ENCODE results near the gene GATA2.

The GATA2 gene

GRCh38 chr3:128532012-128532983, 39.3 kb upstream of the GATA2 start:
- H2BK5ac ChIP-seq (ENCODE audit: low read length), result no peak overlapping the region
- no peaks in the 10 kb centered on the region for H3K4me1 ChIP-seq (ENCODE audit: control insufficient read depth in 2 of 2, insufficient read depth in 1 of 2, low read depth in 1 of 2, low read length in 2 of 2)
- H3K79me1 ChIP-seq (ENCODE audit: low read depth, low read length), result no peaks in the 10 kb centered on the region
- no peak overlapping the region for H2BK15ac ChIP-seq (ENCODE audit: low read length)
- no peak overlapping the region for H3K9ac ChIP-seq (ENCODE audit: low read depth, low read length, poor library complexity)
- H3K27ac ChIP-seq (replicated peaks; ENCODE audit: low read length), result no peak overlapping the region
- H2BK12ac ChIP-seq (ENCODE audit: low read length), result no peak overlapping the region
- no peak overlapping the region for H3K4me3 ChIP-seq (ENCODE audit: low read length in 2 of 2)
- H4K8ac ChIP-seq (ENCODE audit: low read depth, low read length), result no peak overlapping the region
- H3K4ac ChIP-seq (ENCODE audit: low read length), result no peak overlapping the region
- H3K4me2 ChIP-seq (ENCODE audit: insufficient read depth, low read length, poor library complexity, severe bottlenecking), result no peak overlapping the region
- H2BK120ac ChIP-seq (ENCODE audit: low read depth, low read length), result no peak overlapping the region
- H2AFZ ChIP-seq (ENCODE audit: low read length), result no peak overlapping the region
- no peak overlapping the region for H2AK5ac ChIP-seq (ENCODE audit: low read depth, low read length)
- no peak overlapping the region for H3K23ac ChIP-seq (ENCODE audit: low read depth, low read length, poor library complexity)
- DNase-seq (ENCODE audit: low spot score), result no peak
- H3K18ac ChIP-seq (ENCODE audit: low read length), result no peak overlapping the region
- peaks cover 0 to 36% (median 0%) of the 10 kb centered on the region in 3 experiments for H3K27me3 ChIP-seq (ENCODE audit: control insufficient read depth in 3 of 3, insufficient read depth in 3 of 3, low read depth in 1 of 3, low read length in 3 of 3)
- H3K36me3 ChIP-seq (replicated peaks in 1 of 2; ENCODE audit: control insufficient read depth in 2 of 2, insufficient read depth in 2 of 2, low read length in 2 of 2), result no peaks in the 10 kb centered on the region
- no peak overlapping the region for H4K91ac ChIP-seq (ENCODE audit: low read depth, low read length, poor library complexity)
- WGBS, 2 donors (ENCODE audit: extremely low coverage in 2 of 2, insufficient read length in 2 of 2, insufficient replicate concordance in 1 of 2), result no CpG with 5 or more reads among the region's 9 CpGs
- H3K14ac ChIP-seq (ENCODE audit: low read length), result no peak overlapping the region
- H3K9me3 ChIP-seq (replicated peaks in 1 of 2; ENCODE audit: control insufficient read depth in 2 of 2, insufficient read depth in 1 of 2, low read depth in 1 of 2, low read length in 2 of 2), result no peaks in the 10 kb centered on the region

GRCh38 chr3:128524374-128525299, 31.6 kb upstream of the GATA2 start:
- no peak overlapping the region for H3K27ac ChIP-seq (replicated peaks; ENCODE audit: low read length)
- no peak overlapping the region for H2BK120ac ChIP-seq (ENCODE audit: low read depth, low read length)
- H4K91ac ChIP-seq (ENCODE audit: low read depth, low read length, poor library complexity), result no peak overlapping the region
- H2BK15ac ChIP-seq (ENCODE audit: low read length), result no peak overlapping the region
- no peak overlapping the region for H3K23ac ChIP-seq (ENCODE audit: low read depth, low read length, poor library complexity)
- no peaks in the 10 kb centered on the region for H3K4me1 ChIP-seq (ENCODE audit: control insufficient read depth in 2 of 2, insufficient read depth in 1 of 2, low read depth in 1 of 2, low read length in 2 of 2)
- H3K9me3 ChIP-seq (replicated peaks in 1 of 2; ENCODE audit: control insufficient read depth in 2 of 2, insufficient read depth in 1 of 2, low read depth in 1 of 2, low read length in 2 of 2), result no peaks in the 10 kb centered on the region
- H2BK12ac ChIP-seq (ENCODE audit: low read length), result no peak overlapping the region
- no peak overlapping the region for H3K14ac ChIP-seq (ENCODE audit: low read length)
- no peaks in the 10 kb centered on the region for H3K79me1 ChIP-seq (ENCODE audit: low read depth, low read length)
- no peak overlapping the region for H3K4me2 ChIP-seq (ENCODE audit: insufficient read depth, low read length, poor library complexity, severe bottlenecking)
- no peak overlapping the region for H4K8ac ChIP-seq (ENCODE audit: low read depth, low read length)
- DNase-seq (ENCODE audit: low spot score), result no peak
- peaks cover 0 to 47% (median 0%) of the 10 kb centered on the region in 3 experiments for H3K27me3 ChIP-seq (ENCODE audit: control insufficient read depth in 3 of 3, insufficient read depth in 3 of 3, low read depth in 1 of 3, low read length in 3 of 3)
- no peaks in the 10 kb centered on the region for H3K36me3 ChIP-seq (replicated peaks in 1 of 2; ENCODE audit: control insufficient read depth in 2 of 2, insufficient read depth in 2 of 2, low read length in 2 of 2)
- no peak overlapping the region for H3K4me3 ChIP-seq (ENCODE audit: low read length in 2 of 2)
- H3K18ac ChIP-seq (ENCODE audit: low read length), result no peak overlapping the region
- H3K9ac ChIP-seq (ENCODE audit: low read depth, low read length, poor library complexity), result no peak overlapping the region
- no peak overlapping the region for H2AFZ ChIP-seq (ENCODE audit: low read length)
- H2BK5ac ChIP-seq (ENCODE audit: low read length), result no peak overlapping the region
- no peak overlapping the region for H3K4ac ChIP-seq (ENCODE audit: low read length)
- no peak overlapping the region for H2AK5ac ChIP-seq (ENCODE audit: low read depth, low read length)
- no CpG with 5 or more reads among the region's 10 CpGs for WGBS, 2 donors (ENCODE audit: extremely low coverage in 2 of 2, insufficient read length in 2 of 2, insufficient replicate concordance in 1 of 2)

- H2AK5ac ChIP-seq (ENCODE audit: low read depth, low read length), result peak overlapping the region; percentile 21
- peaks cover 0 to 47% (median 0%) of the 10 kb centered on the region in 3 experiments for H3K27me3 ChIP-seq (ENCODE audit: control insufficient read depth in 3 of 3, insufficient read depth in 3 of 3, low read depth in 1 of 3, low read length in 3 of 3)
- H2BK12ac ChIP-seq (ENCODE audit: low read length), result no peak overlapping the region
- H3K4me2 ChIP-seq (ENCODE audit: insufficient read depth, low read length, poor library complexity, severe bottlenecking), result no peak overlapping the region
- no peak for DNase-seq (ENCODE audit: low spot score)
- H4K8ac ChIP-seq (ENCODE audit: low read depth, low read length), result no peak overlapping the region
- no peak overlapping the region for H3K9ac ChIP-seq (ENCODE audit: low read depth, low read length, poor library complexity)
- H2BK15ac ChIP-seq (ENCODE audit: low read length), result no peak overlapping the region
- H3K27ac ChIP-seq (replicated peaks; ENCODE audit: low read length), result no peak overlapping the region
- H3K4me1 ChIP-seq (ENCODE audit: control insufficient read depth in 2 of 2, insufficient read depth in 1 of 2, low read depth in 1 of 2, low read length in 2 of 2), result no peaks in the 10 kb centered on the region
- no peaks in the 10 kb centered on the region for H3K9me3 ChIP-seq (replicated peaks in 1 of 2; ENCODE audit: control insufficient read depth in 2 of 2, insufficient read depth in 1 of 2, low read depth in 1 of 2, low read length in 2 of 2)
- no peak overlapping the region for H4K91ac ChIP-seq (ENCODE audit: low read depth, low read length, poor library complexity)
- no CpG with 5 or more reads among the region's 16 CpGs for WGBS, 2 donors (ENCODE audit: extremely low coverage in 2 of 2, insufficient read length in 2 of 2, insufficient replicate concordance in 1 of 2)
- no peak overlapping the region for H3K4ac ChIP-seq (ENCODE audit: low read length)
- no peak overlapping the region for H3K4me3 ChIP-seq (ENCODE audit: low read length in 2 of 2)
- peak overlapping the region; percentile 35 for H2BK5ac ChIP-seq (ENCODE audit: low read length)
- H2AFZ ChIP-seq (ENCODE audit: low read length), result no peak overlapping the region
- no peak overlapping the region for H3K23ac ChIP-seq (ENCODE audit: low read depth, low read length, poor library complexity)
- no peaks in the 10 kb centered on the region for H3K36me3 ChIP-seq (replicated peaks in 1 of 2; ENCODE audit: control insufficient read depth in 2 of 2, insufficient read depth in 2 of 2, low read length in 2 of 2)
- H3K79me1 ChIP-seq (ENCODE audit: low read depth, low read length), result no peaks in the 10 kb centered on the region
- no peak overlapping the region for H3K14ac ChIP-seq (ENCODE audit: low read length)
- no peak overlapping the region for H3K18ac ChIP-seq (ENCODE audit: low read length)
- no peak overlapping the region for H2BK120ac ChIP-seq (ENCODE audit: low read depth, low read length)
Observed at GRCh38 chr3:128523591-128523990, 30.6 kb upstream of the GATA2 start.

DNA sequence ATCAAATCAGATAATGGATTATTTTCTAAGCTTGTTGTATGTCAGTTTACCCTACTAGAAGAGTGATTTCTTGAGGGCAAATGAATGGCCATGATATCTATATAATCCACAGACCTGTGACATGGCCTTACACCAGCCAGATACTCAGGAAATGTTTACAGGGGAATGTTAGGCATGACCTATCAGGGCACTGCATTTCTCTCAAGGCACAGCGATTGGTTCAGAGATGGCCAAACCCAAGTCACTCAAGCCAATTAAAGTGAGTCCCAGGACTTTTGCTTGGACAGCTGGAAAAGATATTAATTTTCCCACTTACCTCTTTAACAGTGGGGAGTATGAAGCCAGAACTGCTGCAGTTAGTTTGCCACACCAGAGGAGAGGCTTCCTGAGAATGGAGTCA, 28.7 kb upstream of the GATA2 start:
- H3K9me3 ChIP-seq (replicated peaks in 1 of 2; ENCODE audit: control insufficient read depth in 2 of 2, insufficient read depth in 1 of 2, low read depth in 1 of 2, low read length in 2 of 2), result no peaks in the 10 kb centered on the region
- no peak overlapping the region for H3K4me3 ChIP-seq (ENCODE audit: low read length in 2 of 2)
- H3K18ac ChIP-seq (ENCODE audit: low read length), result no peak overlapping the region
- H3K4ac ChIP-seq (ENCODE audit: low read length), result no peak overlapping the region
- H3K4me2 ChIP-seq (ENCODE audit: insufficient read depth, low read length, poor library complexity, severe bottlenecking), result no peak overlapping the region
- H3K36me3 ChIP-seq (replicated peaks in 1 of 2; ENCODE audit: control insufficient read depth in 2 of 2, insufficient read depth in 2 of 2, low read length in 2 of 2), result no peaks in the 10 kb centered on the region
- peaks cover 0 to 47% (median 0%) of the 10 kb centered on the region in 3 experiments for H3K27me3 ChIP-seq (ENCODE audit: control insufficient read depth in 3 of 3, insufficient read depth in 3 of 3, low read depth in 1 of 3, low read length in 3 of 3)
- no peak overlapping the region for H2BK5ac ChIP-seq (ENCODE audit: low read length)
- no peak overlapping the region for H3K9ac ChIP-seq (ENCODE audit: low read depth, low read length, poor library complexity)
- DNase-seq (ENCODE audit: low spot score), result no peak
- no peak overlapping the region for H3K14ac ChIP-seq (ENCODE audit: low read length)
- H3K23ac ChIP-seq (ENCODE audit: low read depth, low read length, poor library complexity), result no peak overlapping the region
- H3K4me1 ChIP-seq (ENCODE audit: control insufficient read depth in 2 of 2, insufficient read depth in 1 of 2, low read depth in 1 of 2, low read length in 2 of 2), result no peaks in the 10 kb centered on the region
- no CpG with 5 or more reads among the region's 1 CpG for WGBS, 2 donors (ENCODE audit: extremely low coverage in 2 of 2, insufficient read length in 2 of 2, insufficient replicate concordance in 1 of 2)
- H2BK120ac ChIP-seq (ENCODE audit: low read depth, low read length), result no peak overlapping the region
- no peak overlapping the region for H4K8ac ChIP-seq (ENCODE audit: low read depth, low read length)
- no peak overlapping the region for H4K91ac ChIP-seq (ENCODE audit: low read depth, low read length, poor library complexity)
- no peak overlapping the region for H2BK15ac ChIP-seq (ENCODE audit: low read length)
- no peak overlapping the region for H2AK5ac ChIP-seq (ENCODE audit: low read depth, low read length)
- no peak overlapping the region for H2AFZ ChIP-seq (ENCODE audit: low read length)
- no peaks in the 10 kb centered on the region for H3K79me1 ChIP-seq (ENCODE audit: low read depth, low read length)
- no peak overlapping the region for H2BK12ac ChIP-seq (ENCODE audit: low read length)
- H3K27ac ChIP-seq (replicated peaks; ENCODE audit: low read length), result no peak overlapping the region
